ENCODE measurements around the gene SRSF7. TPM values are rescaled to one million over a fixed set of nuclear protein-coding genes. Genes with fewer than 3 reads are reported as not detected.
"Not testable (repeated sequence)": the region's sequence is repeated elsewhere in the genome, so short reads cannot be mapped to it uniquely, and the experiment has no call there.

The SRSF7 gene
- total RNA-seq, 1 experiment from 2014 or later, result 299 TPM

GRCh38 chr2:38737925-38738324 lies 13.2 kb downstream of the SRSF7 start (continued):
- TF ChIP-seq STAT6 (CRISPR knock-in tag; conservative IDR thresholded peaks at IDR 0.05; ENCODE audit: low read depth), result no peak
- no peak for TF ChIP-seq ESRRA (CRISPR knock-in tag; IDR thresholded peaks at IDR 0.05; ENCODE audit: borderline replicate concordance)
- no peak for TF ChIP-seq SOX15 (CRISPR knock-in tag; IDR thresholded peaks at IDR 0.05)
- TF ChIP-seq AFF4 (CRISPR knock-in tag; IDR thresholded peaks at IDR 0.05; ENCODE audit: borderline replicate concordance), result no peak
- TF ChIP-seq, protein P1, sequence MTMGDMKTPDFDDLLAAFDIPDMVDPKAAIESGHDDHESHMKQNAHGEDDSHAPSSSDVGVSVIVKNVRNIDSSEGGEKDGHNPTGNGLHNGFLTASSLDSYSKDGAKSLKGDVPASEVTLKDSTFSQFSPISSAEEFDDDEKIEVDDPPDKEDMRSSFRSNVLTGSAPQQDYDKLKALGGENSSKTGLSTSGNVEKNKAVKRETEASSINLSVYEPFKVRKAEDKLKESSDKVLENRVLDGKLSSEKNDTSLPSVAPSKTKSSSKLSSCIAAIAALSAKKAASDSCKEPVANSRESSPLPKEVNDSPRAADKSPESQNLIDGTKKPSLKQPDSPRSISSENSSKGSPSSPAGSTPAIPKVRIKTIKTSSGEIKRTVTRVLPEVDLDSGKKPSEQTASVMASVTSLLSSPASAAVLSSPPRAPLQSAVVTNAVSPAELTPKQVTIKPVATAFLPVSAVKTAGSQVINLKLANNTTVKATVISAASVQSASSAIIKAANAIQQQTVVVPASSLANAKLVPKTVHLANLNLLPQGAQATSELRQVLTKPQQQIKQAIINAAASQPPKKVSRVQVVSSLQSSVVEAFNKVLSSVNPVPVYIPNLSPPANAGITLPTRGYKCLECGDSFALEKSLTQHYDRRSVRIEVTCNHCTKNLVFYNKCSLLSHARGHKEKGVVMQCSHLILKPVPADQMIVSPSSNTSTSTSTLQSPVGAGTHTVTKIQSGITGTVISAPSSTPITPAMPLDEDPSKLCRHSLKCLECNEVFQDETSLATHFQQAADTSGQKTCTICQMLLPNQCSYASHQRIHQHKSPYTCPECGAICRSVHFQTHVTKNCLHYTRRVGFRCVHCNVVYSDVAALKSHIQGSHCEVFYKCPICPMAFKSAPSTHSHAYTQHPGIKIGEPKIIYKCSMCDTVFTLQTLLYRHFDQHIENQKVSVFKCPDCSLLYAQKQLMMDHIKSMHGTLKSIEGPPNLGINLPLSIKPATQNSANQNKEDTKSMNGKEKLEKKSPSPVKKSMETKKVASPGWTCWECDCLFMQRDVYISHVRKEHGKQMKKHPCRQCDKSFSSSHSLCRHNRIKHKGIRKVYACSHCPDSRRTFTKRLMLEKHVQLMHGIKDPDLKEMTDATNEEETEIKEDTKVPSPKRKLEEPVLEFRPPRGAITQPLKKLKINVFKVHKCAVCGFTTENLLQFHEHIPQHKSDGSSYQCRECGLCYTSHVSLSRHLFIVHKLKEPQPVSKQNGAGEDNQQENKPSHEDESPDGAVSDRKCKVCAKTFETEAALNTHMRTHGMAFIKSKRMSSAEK (CRISPR knock-in tag; IDR thresholded peaks at IDR 0.05; ENCODE audit: borderline replicate concordance), result no peak

DNA sequence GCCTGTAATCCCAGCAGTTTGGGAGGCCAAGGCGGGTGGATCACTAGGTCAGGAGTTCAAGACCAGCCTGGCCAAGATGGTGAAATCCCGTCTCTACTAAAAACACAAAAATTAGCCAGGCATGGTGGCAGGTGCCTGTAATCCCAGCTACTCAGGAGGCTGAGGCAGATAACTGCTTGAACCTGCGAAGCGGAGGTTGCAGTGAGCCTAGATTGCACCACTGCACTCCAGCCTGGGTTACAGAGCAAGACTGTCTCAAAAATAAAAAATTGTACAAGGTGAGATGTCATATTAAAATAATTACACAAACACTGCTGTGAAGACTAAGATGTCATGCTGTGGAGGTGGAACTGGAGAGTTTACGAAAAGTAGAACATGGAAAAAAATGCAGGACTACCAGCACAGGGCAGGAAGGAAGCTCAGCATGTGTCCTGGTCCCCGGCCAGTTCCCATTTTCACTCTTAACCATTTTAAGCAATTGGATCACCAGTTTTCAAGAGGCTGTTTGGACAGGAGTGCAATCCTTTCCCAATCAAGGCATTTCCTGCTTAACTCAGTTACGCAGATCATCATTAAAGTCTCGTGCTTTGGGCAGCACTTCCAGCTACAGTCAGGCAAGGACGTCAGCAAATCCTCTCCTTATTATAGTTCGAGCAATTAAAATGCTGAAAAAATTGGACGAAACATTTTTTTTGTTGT lies 14.0 kb downstream of the SRSF7 start:
- ChIA-PET POLR2A (interaction anchor here (2.7 kb wide), 1 partner anchor 14 kb away, joined by 16 read pairs; the partner anchor contains the start of gene SRSF7), CTCF (interaction anchor here (0.5 to 3.4 kb wide), 8 partner anchors 11 to 263 kb away, joined by 3 to 13 read pairs (median 3); no protein-coding TSS in a partner anchor)
- not testable (repeated sequence) for DNase-seq (ENCODE audit: low spot score); H3K4me3 Mint-ChIP-seq; H3K27me3 Mint-ChIP-seq (ENCODE audit: low read depth)
- H3K9me3 Mint-ChIP-seq, result peaks cover 15% of the 10 kb centered on the region
- peaks cover 22% of the 10 kb centered on the region for H3K4me1 Mint-ChIP-seq
- peak; percentile 9; the same call in 1 of the 2 replicates for ATAC-seq
- H3K36me3 Mint-ChIP-seq, result peaks cover 32% of the 10 kb centered on the region
- peak overlapping the region; percentile 85 for H3K27ac Mint-ChIP-seq

DNA sequence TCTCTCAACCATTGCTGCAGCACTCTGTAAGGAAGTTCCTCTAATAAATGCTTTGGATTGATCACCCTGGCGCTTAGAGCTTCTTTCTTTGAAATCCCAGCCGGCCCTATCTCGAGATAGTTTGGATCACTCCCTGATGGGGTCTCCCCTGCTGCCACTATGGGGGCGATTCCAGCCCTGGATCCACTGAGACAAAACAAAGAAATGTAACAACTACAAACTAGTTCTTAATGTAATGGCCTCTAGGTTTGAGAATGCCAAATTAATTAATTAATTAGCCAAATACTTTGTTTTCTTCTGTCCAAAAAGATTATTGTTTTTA lies 15.2 kb downstream of the SRSF7 start:
- ATAC-seq (no peak), DNase-seq (ENCODE audit: low spot score) (no peak)
- Mint-ChIP-seq H3K27me3 (ENCODE audit: low read depth) (peaks cover 3% of the 10 kb centered on the region; the same call in 1 of the 2 replicates), H3K4me3 (no peak overlapping the region), H3K27ac (no peak overlapping the region), H3K4me1 (peaks cover 22% of the 10 kb centered on the region), H3K9me3 (peaks cover 15% of the 10 kb centered on the region), H3K36me3 (peaks cover 35% of the 10 kb centered on the region)
- ChIA-PET POLR2A (interaction anchor here (0.7 kb wide), 2 partner anchors 418 to 492 kb away, joined by 3 to 4 read pairs; no protein-coding TSS in a partner anchor), CTCF (interaction anchor here (0.6 to 3.4 kb wide), 4 partner anchors 11 to 181 kb away, joined by 3 to 13 read pairs (median 4); no protein-coding TSS in a partner anchor)
- TF ChIP-seq ATF1 (CRISPR knock-in tag; IDR thresholded peaks at IDR 0.05), result no peak
- no peak for TF ChIP-seq NR2C2 (CRISPR knock-in tag; IDR thresholded peaks at IDR 0.05)
- no peak for TF ChIP-seq CDX4 (CRISPR knock-in tag; IDR thresholded peaks at IDR 0.05; ENCODE audit: borderline replicate concordance)
- no peak for TF ChIP-seq ELF4 (CRISPR knock-in tag; IDR thresholded peaks at IDR 0.05; ENCODE audit: low read depth)
- TF ChIP-seq TP53 (CRISPR knock-in tag; IDR thresholded peaks at IDR 0.05), result no peak
- TF ChIP-seq FOXK1 (CRISPR knock-in tag; IDR thresholded peaks at IDR 0.05), result no peak
- no peak for TF ChIP-seq ZNF671 (CRISPR knock-in tag; IDR thresholded peaks at IDR 0.05)
- no peak for TF ChIP-seq CTCF (IDR thresholded peaks at IDR 0.05)
- no peak for TF ChIP-seq NFYB (CRISPR knock-in tag; conservative IDR thresholded peaks at IDR 0.05; ENCODE audit: low read depth)
- no peak for TF ChIP-seq NFE2L1 (CRISPR knock-in tag; IDR thresholded peaks at IDR 0.05)
- no peak for TF ChIP-seq GRHL2 (CRISPR knock-in tag; IDR thresholded peaks at IDR 0.05; ENCODE audit: insufficient replicate concordance, severe bottlenecking)
- TF ChIP-seq ZNF512 (CRISPR knock-in tag; IDR thresholded peaks at IDR 0.05; ENCODE audit: borderline replicate concordance), result no peak

Measured in WTC11 (cell line).